Cardiac muscle cell (in vitro differentiated cells and primary cell): Measurements from ENCODE around the gene INTS1. TPM values are rescaled to one million over a fixed set of nuclear protein-coding genes. Genes with fewer than 3 reads are reported as not detected.
"Not testable (repeated sequence)": the region's sequence is repeated elsewhere in the genome, so short reads cannot be mapped to it uniquely, and the experiment has no call there.

Source experiments
- DNase-seq, 2 donors: peaks; one replicate each; pipeline versions ENCODE4 v3.0.0 to v3.0.0-alpha.2; 2010 to 2017; ENCODE audit warnings: low read depth in 1 of 2, low spot score in 1 of 2
- H3K27ac ChIP-seq: fragments of 200-600 bp; sonication (generic); 2 replicates; pipeline ENCODE4 v1.5.1; 2016
- H3K27me3 ChIP-seq: fragments of 200-600 bp; sonication (generic); 2 replicates; pipeline ENCODE4 v1.6.0; 2016; ENCODE audit warnings: control low read depth
- H3K36me3 ChIP-seq: fragments of 200-600 bp; sonication (generic); 2 replicates; pipeline ENCODE4 v1.5.1; 2016; ENCODE audit warnings: control low read depth
- H3K4me1 ChIP-seq: fragments of 200-600 bp; sonication (generic); 2 replicates; pipeline ENCODE4 v1.8.1; 2017; ENCODE audit warnings: low read depth, mild to moderate bottlenecking, mixed run types
- H3K4me3 ChIP-seq: fragments of 200-600 bp; sonication (generic); 2 replicates; pipeline ENCODE4 v1.5.1; 2016; ENCODE audit warnings: mild to moderate bottlenecking
- H3K9me3 ChIP-seq: fragments of 200-600 bp; sonication (generic); 2 replicates; pipeline ENCODE4 v1.5.1; 2017; ENCODE audit warnings: low read depth, mild to moderate bottlenecking, control low read depth
- CTCF ChIP-seq: IDR thresholded peaks from 2 replicates; pipeline ENCODE4 v1.5.1; 2012; ENCODE audit warnings: low read depth, mild to moderate bottlenecking, low read length
- polyA plus RNA-seq: library from polyadenylated mRNA; unstranded; fragments of >200 nt; fragmentation: Nextera tagmentation; extraction: Ambion mirVana; gene quantifications from 2 replicates; pipeline ENCODE4 v1.2.1, GENCODE V29; 2016
- total RNA-seq: library from RNA; depleted of rRNA; stranded (reverse); fragments of >200 nt; gene quantifications from 2 replicates; pipeline ENCODE4 v1.2.3, GENCODE V29; 2016

Gene INTS1
- total and polyA plus RNA-seq, 2 experiments from 2014 or later = 54.5 to 132 TPM

GRCh38 chr7:1444925-1445322 lies 59.3 kb downstream of the INTS1 start:
- H3K4me1 ChIP-seq = no peaks in the 10 kb centered on the region
- H3K4me3 ChIP-seq = no peak overlapping the region
- no peak overlapping the region for H3K27ac ChIP-seq
- no peak for TF ChIP-seq CTCF
- H3K27me3 ChIP-seq = no peaks in the 10 kb centered on the region
- DNase-seq = no peak
- no peaks in the 10 kb centered on the region for H3K36me3 ChIP-seq
- no peaks in the 10 kb centered on the region for H3K9me3 ChIP-seq

DNA sequence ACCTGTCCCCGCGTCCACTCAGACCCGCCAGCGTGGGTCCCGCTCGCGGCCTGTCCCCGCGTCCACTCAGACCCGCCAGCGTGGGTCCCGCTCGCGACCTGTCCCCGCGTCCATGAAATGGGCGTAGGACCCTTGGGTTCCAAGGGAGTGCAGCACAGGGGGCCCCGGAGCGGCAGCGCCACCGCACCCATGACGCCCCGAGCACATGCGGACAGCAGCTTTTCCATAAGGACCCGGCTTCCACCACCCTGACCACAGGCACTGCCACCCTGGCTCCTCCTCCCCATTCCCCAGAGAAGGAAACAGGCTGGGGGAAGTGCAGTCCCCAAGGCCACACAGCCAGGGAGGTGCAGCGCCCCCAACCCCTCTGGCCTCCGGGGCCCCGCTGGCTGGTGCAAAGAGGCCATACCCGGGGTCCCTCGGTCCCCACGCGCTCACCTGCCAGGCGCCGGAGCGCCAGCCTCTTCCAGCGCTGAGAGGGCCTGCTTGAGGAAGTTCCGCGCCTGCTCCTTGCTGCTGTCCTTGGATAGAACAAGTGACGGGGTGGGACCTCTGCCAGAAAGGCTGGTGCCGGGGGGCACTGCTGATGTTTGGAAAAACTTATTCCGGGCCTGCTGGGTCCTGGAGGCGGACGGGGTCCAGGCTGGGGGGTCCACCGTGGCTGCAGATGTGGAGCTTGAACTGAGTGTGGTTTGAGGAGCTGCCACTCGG lies 59.8 kb downstream of the INTS1 start:
- Histone ChIP-seq H3K27me3 (no peaks in the 10 kb centered on the region), H3K4me3 (no peak overlapping the region), H3K9me3 (no peaks in the 10 kb centered on the region), H3K36me3 (no peaks in the 10 kb centered on the region), H3K4me1 (no peaks in the 10 kb centered on the region), H3K27ac (no peak overlapping the region)
- DNase-seq = no peak
- TF ChIP-seq CTCF = no peak

DNA sequence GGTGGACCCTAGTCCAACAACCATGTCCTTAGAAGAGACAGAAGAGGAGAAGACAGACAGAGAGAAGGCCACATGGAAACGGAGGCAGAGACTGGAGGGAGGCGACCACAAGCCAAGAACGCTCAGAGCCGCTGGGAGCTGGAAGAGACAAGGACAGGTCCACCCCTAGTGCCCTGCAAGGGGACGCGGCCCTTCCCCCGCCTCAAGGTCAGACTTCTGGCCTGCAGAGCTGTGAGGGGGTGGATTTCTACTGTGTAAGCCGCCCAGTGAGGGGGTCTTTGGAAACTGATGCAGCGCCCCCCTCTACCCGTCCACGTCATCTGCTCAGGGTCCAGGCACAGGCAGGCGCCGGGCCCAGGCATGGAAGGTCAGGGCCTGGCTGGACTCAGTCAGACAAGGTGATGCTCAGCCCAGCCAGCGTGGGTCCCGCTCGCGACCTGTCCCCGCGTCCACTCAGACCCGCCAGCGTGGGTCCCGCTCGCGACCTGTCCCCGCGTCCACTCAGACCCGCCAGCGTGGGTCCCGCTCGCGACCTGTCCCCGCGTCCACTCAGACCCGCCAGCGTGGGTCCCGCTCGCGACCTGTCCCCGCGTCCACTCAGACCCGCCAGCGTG lies 60.5 kb downstream of the INTS1 start:
- not testable (repeated sequence) for H3K9me3 ChIP-seq, DNase-seq, H3K36me3 ChIP-seq, H3K4me1 ChIP-seq, H3K27me3 ChIP-seq, H3K27ac ChIP-seq, H3K4me3 ChIP-seq

- Histone ChIP-seq H3K4me1 (no peaks in the 10 kb centered on the region), H3K36me3 (no peaks in the 10 kb centered on the region), H3K27me3 (no peaks in the 10 kb centered on the region), H3K9me3 (no peaks in the 10 kb centered on the region), H3K4me3 (no peak overlapping the region), H3K27ac (no peak overlapping the region)
- DNase-seq = no peak
- no peak for TF ChIP-seq CTCF
These were observed 61.6 kb downstream of the INTS1 start for GRCh38 chr7:1442355-1443124.

DNA sequence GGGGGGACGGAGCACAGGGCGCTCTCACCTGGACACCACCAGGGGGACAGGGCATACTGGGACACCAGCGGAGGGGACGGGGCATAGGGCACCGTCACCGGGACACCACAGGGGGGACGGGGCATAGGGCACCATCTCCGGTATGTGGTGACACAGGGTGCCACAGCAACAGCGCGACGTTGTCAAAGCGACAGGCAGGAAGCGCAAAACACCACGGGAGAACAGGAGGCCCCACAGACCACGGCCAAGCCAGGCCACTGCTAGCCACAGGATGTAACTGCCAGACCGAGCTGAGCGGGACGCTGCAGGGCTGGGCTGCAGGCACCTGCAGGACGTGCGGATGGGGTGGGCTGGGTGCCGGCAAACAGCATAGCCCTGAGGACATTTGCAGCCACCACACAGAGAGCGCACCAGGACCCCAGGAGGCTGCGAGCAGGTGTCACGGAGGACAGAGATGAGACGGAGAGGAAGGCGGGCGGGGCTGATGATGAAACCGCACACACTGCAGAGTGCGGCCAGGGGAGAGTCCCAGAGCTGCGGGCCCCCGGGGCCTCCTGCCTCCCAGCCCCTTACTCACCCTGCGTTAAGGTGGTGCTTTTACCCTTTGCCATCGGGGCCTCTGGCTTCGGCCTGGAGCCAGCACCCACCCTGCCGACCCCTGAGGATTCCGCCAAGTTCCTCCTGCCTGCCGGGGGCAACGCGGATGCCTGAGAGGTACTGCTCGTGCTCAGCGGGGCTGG lies 62.4 kb downstream of the INTS1 start:
- H3K27me3 ChIP-seq = no peaks in the 10 kb centered on the region
- no peak overlapping the region for H3K27ac ChIP-seq
- DNase-seq = no peak
- no peaks in the 10 kb centered on the region for H3K4me1 ChIP-seq
- no peak for TF ChIP-seq CTCF
- H3K36me3 ChIP-seq = no peaks in the 10 kb centered on the region
- no peak overlapping the region for H3K4me3 ChIP-seq
- no peaks in the 10 kb centered on the region for H3K9me3 ChIP-seq
